Hematopoietic multipotent progenitor cell treated with erythropoietin and hydrocortisone succinate and interleukin-3 and kit ligand, for 4 days (in vitro differentiated cells): ENCODE measurements around the gene TMEM178B.
A peak's percentile ranks its signal among the peaks of the same experiment; 100 is the strongest.
"Not testable (repeated sequence)": the region's sequence is repeated elsewhere in the genome, so short reads cannot be mapped to it uniquely, and the experiment has no call there.

Experiments used
- DNase-seq: peaks from one replicate; pipeline ENCODE4 v3.0.0-alpha.2; 2015

The TMEM178B gene

GRCh38 chr7:141073641-141074161 is at the start of gene TMEM178B:
Gene TMEM178B (plus strand): TSS chr7:141074064.
- peak; percentile 8 for DNase-seq

DNA sequence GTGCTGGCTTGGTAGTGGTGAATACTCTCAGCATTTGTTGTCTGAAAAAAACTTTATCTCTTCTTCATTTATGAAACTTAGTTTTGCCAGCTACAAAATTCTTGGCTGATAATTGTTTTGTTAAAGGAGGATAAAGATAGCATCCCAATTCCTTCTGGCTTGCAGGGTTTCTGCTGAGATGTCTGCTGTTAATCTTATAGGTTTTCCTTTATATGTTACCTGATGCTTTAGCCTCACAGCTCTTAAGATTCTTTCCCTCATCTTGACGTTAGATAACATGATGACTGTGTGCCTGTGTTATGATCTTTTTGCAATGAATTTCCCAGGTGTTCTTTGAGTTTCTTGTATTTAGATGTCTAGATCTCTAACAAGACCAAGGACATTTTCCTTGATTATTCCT is 49.2 kb upstream of the TMEM178B start:
- no peak for DNase-seq

- DNase-seq = no peak
Measured at GRCh38 chr7:141027043-141027442, 46.8 kb upstream of the TMEM178B start.

DNA sequence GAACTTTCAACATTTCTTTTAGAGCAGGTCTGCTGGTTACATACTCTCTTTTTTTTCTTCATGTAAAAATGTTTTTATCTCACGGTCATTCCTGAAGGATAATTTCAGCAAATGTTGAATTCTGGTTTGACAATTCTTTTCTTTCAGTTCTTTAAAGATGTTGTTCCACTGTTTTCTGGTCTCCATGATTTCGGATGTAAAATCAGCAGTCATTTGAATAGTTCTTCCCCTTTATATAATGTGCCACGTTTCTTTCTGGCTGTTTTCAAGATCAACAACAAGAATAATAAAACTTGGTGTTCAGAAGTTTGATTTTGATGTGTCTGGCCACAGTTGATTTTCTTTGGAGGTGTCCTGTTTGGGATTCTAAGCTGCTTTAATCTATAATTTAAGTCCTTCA is 45.1 kb upstream of the TMEM178B start:
- no peak for DNase-seq

GRCh38 chr7:141032539-141033323 is 41.1 kb upstream of the TMEM178B start:
- DNase-seq = not testable (repeated sequence)

DNA sequence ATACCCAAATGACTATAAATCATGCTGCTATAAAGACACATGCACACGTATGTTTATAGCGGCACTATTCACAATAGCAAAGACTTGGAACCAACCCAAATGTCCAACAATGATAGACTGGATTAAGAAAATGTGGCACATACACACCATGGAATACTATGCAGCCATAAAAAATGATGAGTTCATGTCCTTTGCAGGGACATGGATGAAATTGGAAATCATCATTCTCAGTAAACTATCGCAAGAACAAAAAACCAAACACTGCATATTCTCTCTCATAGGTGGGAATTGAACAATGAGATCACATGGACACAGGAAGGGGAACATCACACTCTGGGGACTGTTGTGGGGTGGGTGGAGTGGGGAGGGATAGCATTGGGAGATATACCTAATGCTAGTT is 35.8 kb upstream of the TMEM178B start:
- DNase-seq = not testable (repeated sequence)

DNA sequence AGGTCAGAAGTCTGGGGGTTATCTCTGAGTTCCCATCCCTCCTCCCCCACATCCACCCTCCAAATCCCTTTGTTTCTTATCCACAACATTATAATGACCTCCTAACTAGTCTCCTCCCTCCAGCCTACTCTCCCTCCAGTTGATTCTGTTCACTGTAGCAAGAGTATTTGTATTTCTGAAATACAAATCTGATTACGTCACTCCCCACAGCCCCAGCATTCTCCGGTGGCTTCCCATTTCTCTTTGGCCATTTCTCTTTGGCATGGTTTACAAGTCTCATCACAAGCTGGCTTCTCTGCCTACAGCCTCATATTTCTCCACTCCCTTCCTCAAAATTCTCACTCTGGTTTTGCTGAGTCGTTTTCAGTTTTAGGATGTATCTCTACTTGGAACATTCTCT is 34.5 kb upstream of the TMEM178B start:
- no peak for DNase-seq

- DNase-seq = no peak
Measured at GRCh38 chr7:141042222-141043193, 31.4 kb upstream of the TMEM178B start.

DNA sequence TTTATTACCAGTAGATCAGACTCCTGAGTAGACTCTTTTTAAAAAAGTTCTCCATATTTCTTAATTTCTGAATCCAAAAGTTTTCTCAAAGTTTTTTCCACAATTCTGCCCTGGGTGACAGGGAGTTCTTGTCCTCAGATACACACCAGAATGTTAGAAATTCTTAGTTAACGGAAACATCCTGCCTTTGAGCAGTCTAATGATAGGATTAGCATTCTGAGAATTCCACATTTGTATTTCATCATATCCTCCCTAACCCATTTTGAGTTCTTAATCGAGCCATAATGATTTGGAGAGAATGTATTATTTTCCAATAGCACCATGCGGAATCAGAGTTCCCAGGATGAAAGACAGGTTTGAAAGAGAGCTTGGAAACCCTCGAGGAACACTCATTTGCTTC is 30.2 kb upstream of the TMEM178B start:
- DNase-seq = no peak

- no peak for DNase-seq
Measured at GRCh38 chr7:141045126-141045841, 28.6 kb upstream of the TMEM178B start.

- DNase-seq = no peak
Measured at GRCh38 chr7:141045842-141046620, 27.8 kb upstream of the TMEM178B start.

DNA sequence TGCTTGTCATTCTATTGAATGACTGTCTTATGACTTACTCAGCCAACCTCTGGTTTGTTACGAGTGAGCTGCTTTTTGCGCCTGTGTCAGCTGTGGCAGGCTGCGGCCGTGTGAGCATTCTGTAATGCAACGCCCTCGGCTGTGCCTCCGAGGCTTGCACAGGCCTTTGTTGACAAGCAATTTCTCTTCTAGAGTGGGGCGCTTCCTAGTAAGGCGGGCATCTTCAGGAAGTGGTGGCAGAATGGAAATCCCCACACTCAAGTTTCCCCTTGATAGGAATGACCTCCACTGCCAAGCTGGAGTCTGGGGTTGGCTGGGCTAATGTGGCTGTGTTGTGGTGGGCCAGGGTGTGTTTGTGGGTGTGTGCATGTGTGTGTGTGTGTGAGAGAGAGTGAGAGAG is 20.2 kb upstream of the TMEM178B start:
- peak; percentile 27 for DNase-seq

DNA sequence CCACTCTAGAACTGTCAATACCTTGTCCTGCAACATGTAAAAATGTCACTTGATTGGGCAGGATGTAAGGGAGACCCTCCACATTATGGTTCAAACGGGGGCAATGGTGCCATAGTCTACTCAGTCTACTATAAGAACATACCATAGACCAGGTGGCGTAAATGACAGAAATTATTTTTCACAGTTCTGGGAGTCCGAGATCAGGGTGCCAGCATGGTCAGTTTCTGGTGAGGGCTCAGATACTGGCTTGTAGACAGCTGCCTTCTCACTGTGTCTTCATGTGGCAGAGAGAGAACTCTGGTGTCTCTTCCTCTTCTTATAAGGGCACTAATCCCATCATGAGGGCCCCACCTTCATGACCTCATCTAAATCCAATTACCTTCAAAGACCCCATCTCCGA is 18.7 kb upstream of the TMEM178B start:
- no peak for DNase-seq

DNA sequence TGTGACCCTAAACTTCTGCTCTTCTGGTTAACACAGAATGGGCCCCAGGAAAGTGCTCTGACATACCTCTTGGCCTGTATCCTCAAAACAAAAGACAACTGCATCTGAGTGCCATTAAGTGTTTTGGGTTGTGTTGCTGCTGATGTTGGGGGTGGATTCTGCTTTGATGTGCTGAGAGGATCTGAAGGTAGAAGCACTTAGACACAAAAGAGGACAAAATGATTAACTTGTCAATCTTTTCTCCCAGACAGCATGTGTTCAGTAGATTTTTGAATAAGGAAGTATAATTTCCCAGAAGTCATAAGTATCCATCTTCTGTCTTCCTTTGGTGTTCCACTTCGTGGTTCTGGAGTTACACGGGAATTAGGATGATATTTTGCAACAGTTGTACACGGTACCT is 16.1 kb upstream of the TMEM178B start:
- DNase-seq = no peak

- not testable (repeated sequence) for DNase-seq
Measured at GRCh38 chr7:141067856-141068255, 6.0 kb upstream of the TMEM178B start.

DNA sequence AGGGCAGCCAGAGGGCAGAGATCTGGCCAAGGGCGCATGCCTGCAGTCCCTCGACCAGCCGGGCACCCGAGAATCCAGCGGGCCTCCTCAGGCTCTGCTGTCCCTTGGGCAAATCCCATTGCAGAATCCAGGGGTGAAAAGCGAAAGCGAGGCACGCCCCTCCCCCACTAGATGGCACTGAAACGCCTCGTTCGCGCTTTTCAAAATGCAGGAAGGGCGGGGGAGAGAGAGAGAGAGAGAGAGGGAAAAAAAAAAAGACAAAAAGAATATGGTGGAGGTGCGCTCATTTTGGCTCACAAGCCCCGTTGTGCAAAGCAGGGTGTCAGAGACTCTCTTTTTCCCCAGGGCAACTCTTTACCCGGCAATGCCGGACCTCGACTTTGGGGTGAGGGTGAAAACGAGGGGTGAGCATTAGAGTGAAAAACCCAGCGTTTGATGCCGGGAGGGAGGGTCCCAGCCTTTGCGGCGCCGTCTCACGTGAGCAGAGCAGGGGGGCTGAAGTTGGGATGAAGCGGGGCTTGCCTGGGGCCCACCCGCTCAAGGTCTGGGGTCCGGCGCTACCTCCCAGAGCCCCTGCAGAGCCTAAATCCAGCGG is 2.5 kb upstream of the TMEM178B start:
- DNase-seq = peak; percentile 54

GRCh38 chr7:141071855-141072547 is 1.9 kb upstream of the TMEM178B start:
- DNase-seq = peak; percentile 1

DNA sequence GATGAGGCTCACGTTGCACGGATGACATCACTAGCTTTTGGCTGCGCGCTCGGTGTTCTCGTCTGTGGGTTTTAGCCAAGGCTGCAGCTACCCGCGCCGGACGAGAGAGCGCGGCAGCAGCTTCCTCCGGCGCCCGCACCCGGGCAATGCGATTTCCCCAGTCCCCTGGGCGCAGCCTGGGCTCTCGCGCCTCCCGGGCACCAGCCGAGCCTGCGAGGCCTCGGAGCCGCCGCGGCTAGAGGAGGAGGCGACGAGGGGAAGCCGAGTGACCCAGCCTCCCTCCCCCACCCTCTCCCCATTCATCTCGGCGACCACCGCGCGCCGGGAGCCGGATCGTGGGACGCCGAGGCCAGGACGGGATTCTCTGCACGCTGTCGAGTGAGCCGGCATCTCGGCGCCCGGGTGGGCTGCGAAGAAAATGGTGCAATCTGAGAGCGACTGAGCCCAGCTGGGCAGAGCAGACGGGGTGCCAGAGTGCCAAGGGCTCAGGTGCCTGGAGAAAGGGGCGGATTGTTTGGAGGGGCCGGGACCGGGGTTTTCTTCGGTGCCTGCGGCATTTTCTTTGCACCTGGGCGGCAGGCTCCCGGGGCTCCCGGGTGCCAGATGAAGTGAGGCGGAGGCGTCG is 1.2 kb upstream of the TMEM178B start:
- peak; percentile 59 for DNase-seq

DNA sequence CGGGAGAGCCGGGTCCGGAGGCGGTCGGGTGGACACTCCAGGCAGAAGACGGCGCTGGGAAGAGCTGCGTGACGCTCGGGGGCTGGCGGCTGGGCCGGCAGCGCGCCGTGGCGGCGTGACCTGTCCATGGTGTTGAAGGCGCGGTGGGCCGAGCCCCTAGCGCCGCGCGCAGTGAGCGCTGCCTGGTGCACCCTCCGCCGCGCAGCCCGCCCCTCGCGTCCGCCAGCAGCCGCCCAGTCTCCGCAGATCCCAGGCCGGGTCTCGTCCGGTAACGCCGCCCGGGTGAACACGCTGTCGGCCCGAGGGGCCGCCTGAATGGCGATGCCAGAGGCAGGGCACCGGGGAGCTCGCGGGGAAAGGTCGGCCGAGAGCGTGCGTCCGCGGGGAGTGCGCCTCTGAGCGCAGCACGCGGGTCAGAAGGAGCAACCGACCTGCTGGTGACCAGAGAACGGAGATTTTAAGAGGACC is 657 bp upstream of the TMEM178B start:
- DNase-seq = peak; percentile 53
